T-helper 1 cell (primary cell): ENCODE results near the gene CST9.
A peak's percentile ranks its signal among the peaks of the same experiment; 100 is the strongest.
"Not testable (repeated sequence)": the region's sequence is repeated elsewhere in the genome, so short reads cannot be mapped to it uniquely, and the experiment has no call there.

Source experiments
- DNase-seq, 5 donors: peaks; one replicate each; pipeline ENCODE4 v3.0.0-alpha.2; 2012 to 2020

Gene CST9

GRCh38 chr20:23623666-23624323 is 18.1 kb upstream of the CST9 start:
- DNase-seq: no peak

GRCh38 chr20:23622839-23623343 is 17.2 kb upstream of the CST9 start:
- no peak for DNase-seq

- DNase-seq: not testable (repeated sequence)
Measured at GRCh38 chr20:23622401-23622800, 16.7 kb upstream of the CST9 start.

GRCh38 chr20:23620670-23621386 is 15.1 kb upstream of the CST9 start:
- DNase-seq: not testable (repeated sequence)

GRCh38 chr20:23614163-23614562 is 8.4 kb upstream of the CST9 start:
- no peak for DNase-seq

- no peak for DNase-seq
Measured at GRCh38 chr20:23613676-23614075, 8.0 kb upstream of the CST9 start.

GRCh38 chr20:23612396-23612795 is 6.7 kb upstream of the CST9 start:
- no peak for DNase-seq

- DNase-seq: no peak
Measured at GRCh38 chr20:23609486-23610109, 3.9 kb upstream of the CST9 start.

GRCh38 chr20:23608251-23608846 is 2.6 kb upstream of the CST9 start:
- no peak for DNase-seq

GRCh38 chr20:23607497-23608245 is 2.0 kb upstream of the CST9 start:
- DNase-seq: no peak

GRCh38 chr20:23606652-23607049 is 934 bp upstream of the CST9 start:
- peak in 3 of 5 donors; percentile 12 to 30 (median 23) for DNase-seq

GRCh38 chr20:23604306-23604705 is 1.4 kb downstream of the CST9 start:
- no peak for DNase-seq

GRCh38 chr20:23603321-23603720 is 2.4 kb downstream of the CST9 start:
- DNase-seq: no peak

- no peak for DNase-seq
Measured at GRCh38 chr20:23602699-23603098, 3.0 kb downstream of the CST9 start.

- no peak for DNase-seq
Measured at GRCh38 chr20:23602241-23602640, 3.5 kb downstream of the CST9 start.

- DNase-seq: no peak
Measured at GRCh38 chr20:23601715-23602114, 4.0 kb downstream of the CST9 start.

GRCh38 chr20:23598481-23598880 is 7.2 kb downstream of the CST9 start:
- no peak for DNase-seq

- no peak for DNase-seq
Measured at GRCh38 chr20:23596579-23597250, 9.0 kb downstream of the CST9 start.

GRCh38 chr20:23595941-23596340 is 9.8 kb downstream of the CST9 start:
- DNase-seq: no peak

- no peak for DNase-seq
Measured at GRCh38 chr20:23588434-23589403, 17.0 kb downstream of the CST9 start.

- DNase-seq: no peak
Measured at GRCh38 chr20:23587631-23588030, 18.1 kb downstream of the CST9 start.
